ENCODE measurements around the gene WDR76.
"Not testable (repeated sequence)": the region's sequence is repeated elsewhere in the genome, so short reads cannot be mapped to it uniquely, and the experiment has no call there.

WDR76 gene

DNA sequence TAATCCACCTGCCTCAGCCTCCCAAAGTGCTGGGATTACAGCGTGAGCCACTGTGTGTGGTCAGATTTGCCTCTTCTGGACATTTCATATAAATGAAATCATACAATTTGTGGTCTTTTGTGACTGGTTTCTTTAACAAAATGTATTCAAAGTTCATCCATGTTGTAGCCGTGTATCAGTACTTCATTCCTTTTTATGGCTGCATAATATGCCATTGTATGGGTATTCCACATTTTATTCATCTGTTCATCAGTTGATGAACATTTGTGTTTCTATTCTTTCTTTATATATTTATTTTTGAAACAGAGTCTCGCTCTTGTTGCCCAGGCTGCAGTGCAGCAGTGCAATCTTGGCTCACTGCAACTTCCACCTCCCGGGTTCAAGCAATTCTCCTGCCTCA is 25.8 kb downstream of the WDR76 start:
- Histone ChIP-seq H3K27me3 (replicated peaks; ENCODE audit: control insufficient read depth, insufficient read depth, low read length) (no peaks in the 10 kb centered on the region), H3K36me3 (ENCODE audit: control insufficient read depth, insufficient read depth, low read length) (peaks cover 4% of the 10 kb centered on the region), H3K4me3 (replicated peaks; ENCODE audit: low read depth, low read length) (no peak overlapping the region)
- TF ChIP-seq, protein P1, sequence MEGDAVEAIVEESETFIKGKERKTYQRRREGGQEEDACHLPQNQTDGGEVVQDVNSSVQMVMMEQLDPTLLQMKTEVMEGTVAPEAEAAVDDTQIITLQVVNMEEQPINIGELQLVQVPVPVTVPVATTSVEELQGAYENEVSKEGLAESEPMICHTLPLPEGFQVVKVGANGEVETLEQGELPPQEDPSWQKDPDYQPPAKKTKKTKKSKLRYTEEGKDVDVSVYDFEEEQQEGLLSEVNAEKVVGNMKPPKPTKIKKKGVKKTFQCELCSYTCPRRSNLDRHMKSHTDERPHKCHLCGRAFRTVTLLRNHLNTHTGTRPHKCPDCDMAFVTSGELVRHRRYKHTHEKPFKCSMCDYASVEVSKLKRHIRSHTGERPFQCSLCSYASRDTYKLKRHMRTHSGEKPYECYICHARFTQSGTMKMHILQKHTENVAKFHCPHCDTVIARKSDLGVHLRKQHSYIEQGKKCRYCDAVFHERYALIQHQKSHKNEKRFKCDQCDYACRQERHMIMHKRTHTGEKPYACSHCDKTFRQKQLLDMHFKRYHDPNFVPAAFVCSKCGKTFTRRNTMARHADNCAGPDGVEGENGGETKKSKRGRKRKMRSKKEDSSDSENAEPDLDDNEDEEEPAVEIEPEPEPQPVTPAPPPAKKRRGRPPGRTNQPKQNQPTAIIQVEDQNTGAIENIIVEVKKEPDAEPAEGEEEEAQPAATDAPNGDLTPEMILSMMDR (IDR thresholded peaks at IDR 0.05; ENCODE audit: insufficient read depth, low read length, poor library complexity, severe bottlenecking) = no peak
- DNase-seq (ENCODE audit: extremely low read depth, insufficient read length) = no peak

DNA sequence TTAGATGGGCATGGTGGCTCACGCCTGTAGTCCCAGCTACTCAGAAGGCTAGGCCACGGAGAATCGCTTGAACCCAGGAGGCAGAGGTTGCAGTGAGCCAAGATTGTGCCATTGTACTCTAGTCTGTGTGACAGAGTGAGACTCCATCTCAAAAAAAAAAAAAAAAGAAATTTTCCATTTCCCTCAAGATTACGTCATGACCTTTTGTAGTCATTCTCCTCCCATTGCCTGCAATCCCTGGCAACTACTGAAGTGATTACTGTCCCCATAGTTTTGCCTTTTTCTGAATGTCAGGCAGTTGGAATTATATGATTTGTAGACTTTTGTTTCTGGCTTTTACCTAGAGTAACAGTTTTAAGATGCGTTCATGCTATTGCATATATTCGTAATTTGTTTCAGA is 28.0 kb downstream of the WDR76 start:
- Histone ChIP-seq H3K36me3 (ENCODE audit: control insufficient read depth, insufficient read depth, low read length) (peaks cover 4% of the 10 kb centered on the region), H3K27me3 (replicated peaks; ENCODE audit: control insufficient read depth, insufficient read depth, low read length) (no peaks in the 10 kb centered on the region), H3K4me3 (replicated peaks; ENCODE audit: low read depth, low read length) (no peak overlapping the region)
- TF ChIP-seq, protein P1 (IDR thresholded peaks at IDR 0.05; ENCODE audit: insufficient read depth, low read length, poor library complexity, severe bottlenecking) = no peak
- no peak for DNase-seq (ENCODE audit: extremely low read depth, insufficient read length)

DNA sequence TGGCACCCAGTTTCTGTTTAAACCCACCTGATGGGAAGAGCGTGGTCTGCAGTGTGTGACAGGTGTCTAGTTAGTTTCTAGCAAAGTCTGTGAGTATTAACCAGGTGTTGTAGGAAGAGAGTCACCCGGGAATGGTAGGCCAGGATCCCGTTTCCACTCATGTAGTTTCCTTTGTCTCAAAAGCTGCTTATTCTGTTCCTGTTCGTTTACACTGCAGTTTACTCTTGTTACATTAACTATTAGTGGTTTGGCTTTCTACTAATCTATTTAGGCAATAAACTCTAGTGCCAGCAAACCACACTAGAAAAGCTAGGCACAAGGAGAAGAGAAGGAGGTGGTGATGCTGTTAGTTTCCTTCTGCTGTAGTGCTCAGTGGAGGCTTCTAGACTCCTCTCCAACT is 32.7 kb downstream of the WDR76 start:
- peaks cover 2% of the 10 kb centered on the region; the same call in 1 of the 2 replicates for H3K36me3 ChIP-seq (ENCODE audit: control insufficient read depth, insufficient read depth, low read length)
- H3K27me3 ChIP-seq (replicated peaks; ENCODE audit: control insufficient read depth, insufficient read depth, low read length) = no peaks in the 10 kb centered on the region
- H3K4me3 ChIP-seq (replicated peaks; ENCODE audit: low read depth, low read length) = no peak overlapping the region
- DNase-seq (ENCODE audit: extremely low read depth, insufficient read length) = no peak
- TF ChIP-seq, protein P1 (IDR thresholded peaks at IDR 0.05; ENCODE audit: insufficient read depth, low read length, poor library complexity, severe bottlenecking) = no peak

DNA sequence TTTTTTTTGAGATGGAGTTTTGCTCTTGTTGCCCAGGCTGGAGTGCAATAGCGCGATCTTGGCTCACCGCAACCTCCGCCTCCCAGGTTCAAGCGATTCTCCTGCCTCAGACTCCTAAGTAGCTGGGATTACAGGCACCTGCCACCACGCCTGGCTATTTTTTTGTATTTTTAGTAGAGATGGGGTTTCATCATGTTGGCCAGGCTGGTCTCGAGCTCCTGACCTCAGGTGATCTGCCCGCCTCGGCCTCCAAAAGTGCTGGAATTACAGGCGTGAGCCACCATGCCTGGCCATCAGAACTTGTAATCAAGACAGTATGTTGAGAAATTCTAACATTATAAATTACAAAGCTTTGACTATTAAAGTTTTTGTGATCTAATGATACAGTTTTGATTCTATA is 39.8 kb downstream of the WDR76 start:
- not testable (repeated sequence) for DNase-seq (ENCODE audit: extremely low read depth, insufficient read length); H3K27me3 ChIP-seq (replicated peaks; ENCODE audit: control insufficient read depth, insufficient read depth, low read length); H3K4me3 ChIP-seq (replicated peaks; ENCODE audit: low read depth, low read length); H3K36me3 ChIP-seq (ENCODE audit: control insufficient read depth, insufficient read depth, low read length)

DNA sequence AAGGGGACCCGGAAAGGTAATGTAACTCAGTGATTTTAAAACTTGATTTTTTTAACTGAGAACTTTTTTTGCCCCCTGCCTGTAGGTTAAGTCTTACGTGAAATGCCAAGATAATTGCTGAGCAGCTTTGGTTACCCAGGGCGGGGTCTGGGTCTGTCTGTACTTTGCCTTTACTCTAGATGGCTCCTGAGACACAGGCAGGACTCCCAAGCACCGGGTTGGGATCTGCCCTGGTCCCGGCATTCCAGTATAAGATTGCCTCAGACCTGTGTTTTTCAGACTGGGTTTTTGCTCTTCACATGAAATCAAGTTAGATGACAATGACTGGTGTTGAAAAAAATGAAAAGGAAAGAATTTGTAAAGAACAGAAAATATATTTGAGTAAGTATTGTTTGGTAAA is 40.3 kb downstream of the WDR76 start:
- no peak for DNase-seq (ENCODE audit: extremely low read depth, insufficient read length)
- Histone ChIP-seq H3K27me3 (replicated peaks; ENCODE audit: control insufficient read depth, insufficient read depth, low read length) (no peaks in the 10 kb centered on the region), H3K36me3 (ENCODE audit: control insufficient read depth, insufficient read depth, low read length) (peaks cover 7% of the 10 kb centered on the region), H3K4me3 (replicated peaks; ENCODE audit: low read depth, low read length) (no peak overlapping the region)
- TF ChIP-seq, protein P1 (IDR thresholded peaks at IDR 0.05; ENCODE audit: insufficient read depth, low read length, poor library complexity, severe bottlenecking) = no peak

DNA sequence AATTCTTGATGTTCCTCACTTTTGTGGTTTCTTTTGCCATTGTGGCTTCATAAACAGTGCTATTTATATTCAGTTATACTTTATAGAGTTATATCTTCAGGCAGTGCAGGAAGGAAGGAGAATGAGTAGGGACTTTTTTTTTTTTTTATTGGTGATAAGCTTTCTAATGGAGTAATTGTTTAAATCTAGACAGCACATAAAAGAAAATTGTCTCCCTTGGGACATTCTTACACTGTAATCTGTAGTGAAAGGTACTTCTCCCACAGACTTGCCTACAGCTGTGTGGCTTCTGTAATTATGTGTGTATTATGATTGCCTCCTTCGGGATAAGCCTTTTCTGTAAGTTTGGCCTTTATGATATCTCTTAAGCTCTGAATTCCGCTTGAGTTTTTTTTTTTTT is 41.6 kb downstream of the WDR76 start:
- Histone ChIP-seq H3K4me3 (replicated peaks; ENCODE audit: low read depth, low read length) (no peak overlapping the region), H3K36me3 (ENCODE audit: control insufficient read depth, insufficient read depth, low read length) (peaks cover 7% of the 10 kb centered on the region), H3K27me3 (replicated peaks; ENCODE audit: control insufficient read depth, insufficient read depth, low read length) (no peaks in the 10 kb centered on the region)
- DNase-seq (ENCODE audit: extremely low read depth, insufficient read length) = no peak
- TF ChIP-seq, protein P1 (IDR thresholded peaks at IDR 0.05; ENCODE audit: insufficient read depth, low read length, poor library complexity, severe bottlenecking) = no peak
